Mesendoderm (in vitro differentiated cells): ENCODE measurements around the gene TFB2M.
"Not testable (repeated sequence)": the region's sequence is repeated elsewhere in the genome, so short reads cannot be mapped to it uniquely, and the experiment has no call there.

Experiments used
- DNase-seq: peaks from one replicate; pipeline ENCODE4 v3.0.0; 2013
- H2AK5ac ChIP-seq: 2 replicates; pipeline ENCODE4 v1.6.1; 2013; ENCODE audit warnings: low read length, inconsistent platforms
- H2BK120ac ChIP-seq: 2 replicates; pipeline ENCODE4 v1.6.1; 2013; ENCODE audit warnings: low read depth, mild to moderate bottlenecking, low read length, moderate library complexity, mixed read lengths
- H2BK15ac ChIP-seq: replicated peaks from 2 replicates; pipeline ENCODE4 v1.6.1; 2013; ENCODE audit warnings: low read depth, mild to moderate bottlenecking, moderate library complexity
- H2BK5ac ChIP-seq: 2 replicates; pipeline ENCODE4 v1.6.1; 2013; ENCODE audit warnings: low read length, inconsistent platforms
- H3K18ac ChIP-seq: 2 replicates; pipeline ENCODE4 v1.6.1; 2013; ENCODE audit warnings: mild to moderate bottlenecking, low read length, mixed read lengths
- H3K23ac ChIP-seq: one replicate; pipeline ENCODE4 v1.6.1; 2013; ENCODE audit warnings: low read length
- H3K27ac ChIP-seq: 2 replicates; pipeline ENCODE4 v1.5.1; 2013; ENCODE audit warnings: low read depth, mild to moderate bottlenecking, inconsistent platforms, low read length, moderate library complexity
- H3K27me3 ChIP-seq: 2 replicates; pipeline ENCODE4 v1.6.1; 2013; ENCODE audit warnings: low read length, control low read depth, mild to moderate bottlenecking, inconsistent platforms; ENCODE audit not compliant: insufficient read depth, poor library complexity
- H3K36me3 ChIP-seq: 2 replicates; pipeline ENCODE4 v1.6.1; 2013; ENCODE audit warnings: low read length, inconsistent platforms; ENCODE audit not compliant: control insufficient read depth, insufficient read depth
- H3K4ac ChIP-seq: one replicate; pipeline ENCODE4 v1.6.1; 2013; ENCODE audit warnings: low read depth, mild to moderate bottlenecking, low read length, moderate library complexity
- H3K4me1 ChIP-seq: 2 replicates; pipeline ENCODE4 v1.6.1; 2013; ENCODE audit warnings: low read depth, low read length, inconsistent platforms; ENCODE audit not compliant: control insufficient read depth
- H3K4me2 ChIP-seq: 2 replicates; pipeline ENCODE4 v1.6.1; 2013; ENCODE audit warnings: low read length
- H3K4me3 ChIP-seq: 2 replicates; pipeline ENCODE4 v1.5.1; 2013; ENCODE audit warnings: mild to moderate bottlenecking, low read length
- H3K56ac ChIP-seq: one replicate; pipeline ENCODE4 v1.6.1; 2013; ENCODE audit warnings: low read length
- H3K79me1 ChIP-seq: 2 replicates; pipeline ENCODE4 v1.6.1; 2013; ENCODE audit warnings: low read length, inconsistent platforms
- H3K79me2 ChIP-seq: 2 replicates; pipeline ENCODE4 v1.6.1; 2013; ENCODE audit warnings: mild to moderate bottlenecking, low read length; ENCODE audit not compliant: control insufficient read depth, insufficient read depth
- H3K9ac ChIP-seq: 2 replicates; pipeline ENCODE4 v1.6.1; 2013; ENCODE audit warnings: low read length, inconsistent platforms
- H4K5ac ChIP-seq: one replicate; pipeline ENCODE4 v1.6.1; 2013; ENCODE audit warnings: low read length
- H4K8ac ChIP-seq: one replicate; pipeline ENCODE4 v1.6.1; 2013; ENCODE audit warnings: low read depth, mild to moderate bottlenecking, control low read depth, low read length, moderate library complexity
- WGBS: extraction: QIAGEN DNeasy Blood & Tissue Kit; methylation state at CpG from one replicate; pipeline ENCODE4 v1.1.7; 2013; ENCODE audit warnings: low lambda C conversion rate, missing lambda C conversion rate; ENCODE audit not compliant: insufficient coverage; ENCODE audit errors: extremely low coverage; 5-methylcytosine and 5-hydroxymethylcytosine counted together

Gene TFB2M

DNA sequence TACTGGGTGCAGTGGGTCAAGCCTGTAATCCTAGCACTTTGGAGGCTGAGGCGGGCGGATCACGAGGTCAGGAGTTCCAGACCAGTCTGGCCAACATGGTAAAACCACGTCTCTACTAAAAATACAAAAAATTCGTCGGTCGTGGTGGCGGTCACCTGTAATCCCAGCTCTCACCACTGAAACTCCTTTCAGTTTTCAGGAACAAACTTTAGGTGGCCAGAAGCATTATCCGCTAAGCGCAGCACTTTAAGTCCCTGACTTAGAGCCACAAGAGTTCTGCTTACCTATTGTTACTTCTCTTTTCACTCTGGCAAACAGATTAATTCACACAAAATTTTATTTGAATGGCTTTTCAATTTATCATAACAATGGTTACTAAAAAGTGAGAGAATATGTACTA is 5.2 kb downstream of the TFB2M start:
- H4K5ac ChIP-seq, H3K56ac ChIP-seq, H3K4me2 ChIP-seq, H3K18ac ChIP-seq, H3K4ac ChIP-seq, H3K27me3 ChIP-seq, H2BK15ac ChIP-seq, H3K27ac ChIP-seq, H2BK120ac ChIP-seq, H3K23ac ChIP-seq, H2AK5ac ChIP-seq, H3K9ac ChIP-seq, H3K36me3 ChIP-seq, H3K4me1 ChIP-seq, H3K79me1 ChIP-seq, H2BK5ac ChIP-seq, H4K8ac ChIP-seq, H3K4me3 ChIP-seq: not testable (repeated sequence)
- WGBS = no CpG with 5 or more reads among the region's 10 CpGs
- H3K79me2 ChIP-seq = peaks cover 21% of the 10 kb centered on the region
- DNase-seq = peak; percentile 34

DNA sequence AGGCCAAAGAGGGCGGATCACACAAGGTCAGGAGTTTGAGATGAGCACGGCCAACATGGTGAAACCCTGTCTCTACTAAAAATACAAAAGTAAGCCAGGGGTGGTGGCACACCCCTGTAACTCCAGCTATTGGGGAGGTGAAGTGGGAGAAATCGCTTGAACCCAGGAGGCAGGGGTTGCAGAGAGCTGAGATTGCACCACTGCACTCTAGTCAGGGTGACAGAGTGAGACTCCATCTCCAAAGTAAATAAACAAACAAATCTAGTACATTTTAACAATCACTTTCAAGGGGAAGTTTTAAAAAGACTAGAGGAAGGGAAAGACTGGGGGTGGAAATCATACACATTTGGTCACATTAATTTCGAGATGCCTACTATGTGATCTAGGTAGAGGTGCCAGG is 6.8 kb downstream of the TFB2M start:
- Histone ChIP-seq H4K5ac (no peak overlapping the region), H2BK5ac (no peak overlapping the region), H3K4me2 (no peak overlapping the region), H3K27me3 (no peaks in the 10 kb centered on the region), H3K4me3 (no peak overlapping the region), H3K4ac (no peak overlapping the region), H3K79me2 (peaks cover 8% of the 10 kb centered on the region), H2BK120ac (no peak overlapping the region), H3K4me1 (no peaks in the 10 kb centered on the region), H4K8ac (no peak overlapping the region), H2BK15ac (no peak overlapping the region), H2AK5ac (no peak overlapping the region), H3K56ac (no peak overlapping the region), H3K23ac (no peak overlapping the region), H3K9ac (no peak overlapping the region), H3K18ac (no peak overlapping the region), H3K27ac (no peak overlapping the region), H3K36me3 (peaks cover 3% of the 10 kb centered on the region), H3K79me1 (peaks cover 6% of the 10 kb centered on the region)
- no peak for DNase-seq
- no CpG with 5 or more reads among the region's 4 CpGs for WGBS

DNA sequence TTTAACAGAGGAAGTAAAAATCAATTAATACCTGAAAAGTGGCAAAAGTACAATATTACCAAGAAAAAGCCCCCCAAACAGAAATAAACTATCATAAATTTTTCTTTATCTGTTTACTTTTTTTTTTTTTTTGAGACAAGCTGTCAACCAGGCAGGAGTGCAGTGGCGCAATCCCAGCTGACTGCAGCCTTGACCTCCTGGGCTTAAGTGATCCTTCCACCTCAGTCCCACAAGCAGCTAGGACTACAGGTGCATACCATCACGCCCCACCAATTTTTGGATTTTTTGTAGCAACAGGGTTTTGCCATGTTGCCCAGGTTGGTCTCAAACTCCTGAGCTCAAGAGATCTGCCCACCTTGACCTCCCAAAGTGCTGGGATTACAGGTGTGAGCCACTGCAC is 8.0 kb downstream of the TFB2M start:
- Histone ChIP-seq H2BK5ac (no peak overlapping the region), H3K27ac (no peak overlapping the region), H3K27me3 (no peaks in the 10 kb centered on the region), H3K79me2 (peaks cover 8% of the 10 kb centered on the region), H2AK5ac (no peak overlapping the region), H3K4me2 (no peak overlapping the region), H2BK15ac (no peak overlapping the region), H2BK120ac (no peak overlapping the region), H3K56ac (no peak overlapping the region), H4K8ac (no peak overlapping the region), H3K23ac (no peak overlapping the region), H3K36me3 (peaks cover 3% of the 10 kb centered on the region), H3K9ac (no peak overlapping the region), H3K4me1 (no peaks in the 10 kb centered on the region), H3K18ac (no peak overlapping the region), H3K79me1 (peaks cover 4% of the 10 kb centered on the region), H3K4me3 (no peak overlapping the region), H4K5ac (no peak overlapping the region), H3K4ac (no peak overlapping the region)
- no CpG with 5 or more reads among the region's 2 CpGs for WGBS
- DNase-seq = no peak

DNA sequence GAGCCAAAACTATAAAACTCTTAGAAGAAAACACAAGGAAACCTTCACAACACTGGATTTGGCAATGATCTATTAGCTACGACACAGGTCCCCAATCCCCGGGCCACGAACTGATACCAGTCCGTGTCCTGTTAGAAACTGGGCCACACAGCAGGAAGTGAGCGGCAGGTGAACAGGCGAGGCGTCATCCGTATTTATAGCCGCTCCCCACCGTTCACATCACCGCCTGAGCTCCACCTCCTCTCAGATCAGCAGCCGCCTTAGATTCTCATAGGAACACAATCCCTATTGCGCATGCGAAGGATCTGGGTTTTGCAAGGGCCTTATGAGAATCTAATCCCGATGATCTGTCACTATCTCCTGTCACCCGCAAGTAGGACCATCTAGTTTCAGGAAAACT is 11.9 kb downstream of the TFB2M start:
- no peak overlapping the region for H3K27ac ChIP-seq
- H3K4me1 ChIP-seq = no peaks in the 10 kb centered on the region
- H3K4me3 ChIP-seq = no peak overlapping the region
- no peak overlapping the region for H2BK5ac ChIP-seq
- no CpG with 5 or more reads among the region's 16 CpGs for WGBS
- H3K79me1 ChIP-seq = peaks cover 4% of the 10 kb centered on the region
- no peak overlapping the region for H2AK5ac ChIP-seq
- no peak overlapping the region for H4K5ac ChIP-seq
- no peak overlapping the region for H3K18ac ChIP-seq
- no peaks in the 10 kb centered on the region for H3K27me3 ChIP-seq
- no peak overlapping the region for H3K4ac ChIP-seq
- H3K4me2 ChIP-seq = no peak overlapping the region
- no peak overlapping the region for H3K9ac ChIP-seq
- H2BK15ac ChIP-seq = no peak overlapping the region
- H3K23ac ChIP-seq = no peak overlapping the region
- H4K8ac ChIP-seq = no peak overlapping the region
- no peak overlapping the region for H3K56ac ChIP-seq
- no peak overlapping the region for H2BK120ac ChIP-seq
- no peaks in the 10 kb centered on the region for H3K36me3 ChIP-seq
- H3K79me2 ChIP-seq = peaks cover 4% of the 10 kb centered on the region
- no peak for DNase-seq

DNA sequence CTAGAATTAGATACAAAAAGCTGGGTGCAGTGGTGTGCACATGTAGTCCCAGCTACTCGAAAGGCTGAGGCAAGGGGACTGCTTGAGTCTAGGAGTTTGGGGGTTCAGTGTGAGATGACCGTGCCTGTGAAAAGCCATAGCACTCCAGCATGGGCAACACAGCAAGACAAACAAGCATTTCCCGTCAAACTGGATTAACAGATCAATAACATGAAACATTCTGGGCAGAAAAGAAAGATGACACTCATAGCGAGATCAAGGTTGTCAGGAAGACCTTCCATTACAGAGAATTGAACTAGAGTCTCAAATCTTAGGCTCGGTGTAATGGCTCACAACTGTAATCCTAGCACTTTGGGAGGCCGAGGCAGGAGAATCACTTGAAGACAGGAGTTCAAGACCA is 14.0 kb downstream of the TFB2M start:
- no peak overlapping the region for H3K56ac ChIP-seq
- H3K4me3 ChIP-seq = no peak overlapping the region
- H2BK120ac ChIP-seq = no peak overlapping the region
- H3K23ac ChIP-seq = no peak overlapping the region
- H3K4me1 ChIP-seq = no peaks in the 10 kb centered on the region
- no peak overlapping the region for H4K8ac ChIP-seq
- no peak overlapping the region for H3K4ac ChIP-seq
- no peak overlapping the region for H3K9ac ChIP-seq
- H3K36me3 ChIP-seq = no peaks in the 10 kb centered on the region
- no peak for DNase-seq
- H3K79me1 ChIP-seq = peaks cover 4% of the 10 kb centered on the region
- no CpG with 5 or more reads among the region's 6 CpGs for WGBS
- H3K27ac ChIP-seq = no peak overlapping the region
- H2AK5ac ChIP-seq = no peak overlapping the region
- no peak overlapping the region for H2BK15ac ChIP-seq
- no peak overlapping the region for H2BK5ac ChIP-seq
- no peak overlapping the region for H3K18ac ChIP-seq
- H4K5ac ChIP-seq = no peak overlapping the region
- peaks cover 4% of the 10 kb centered on the region for H3K79me2 ChIP-seq
- no peaks in the 10 kb centered on the region for H3K27me3 ChIP-seq
- H3K4me2 ChIP-seq = no peak overlapping the region

DNA sequence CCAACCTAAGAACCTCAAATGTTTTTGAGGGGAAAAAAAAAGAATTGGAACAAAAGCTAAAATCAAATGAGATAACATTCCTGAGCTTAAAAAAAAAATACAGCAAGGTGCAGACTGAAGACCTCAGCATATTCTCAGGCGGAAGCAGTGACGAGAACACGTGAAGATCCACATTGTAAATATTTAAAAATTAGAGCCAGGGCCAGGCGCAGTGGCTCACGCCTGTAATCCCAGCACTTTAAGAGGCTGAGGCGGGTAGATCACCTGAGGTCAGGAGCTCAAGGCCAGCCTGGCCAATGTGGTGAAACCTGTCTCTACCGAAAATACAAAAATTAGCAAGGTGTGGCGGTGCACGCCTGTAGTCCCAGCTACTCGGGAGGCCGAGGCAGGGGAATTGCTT is 15.7 kb downstream of the TFB2M start:
- Histone ChIP-seq H3K79me1 (peaks cover 4% of the 10 kb centered on the region), H2BK120ac (no peak overlapping the region), H3K4ac (no peak overlapping the region), H3K23ac (no peak overlapping the region), H3K4me1 (no peaks in the 10 kb centered on the region), H2AK5ac (no peak overlapping the region), H3K18ac (no peak overlapping the region), H4K8ac (no peak overlapping the region), H3K27me3 (no peaks in the 10 kb centered on the region), H3K56ac (no peak overlapping the region), H3K4me2 (no peak overlapping the region), H3K4me3 (no peak overlapping the region), H3K79me2 (peaks cover 4% of the 10 kb centered on the region), H3K36me3 (no peaks in the 10 kb centered on the region), H2BK15ac (no peak overlapping the region), H2BK5ac (no peak overlapping the region), H3K27ac (no peak overlapping the region), H4K5ac (no peak overlapping the region), H3K9ac (no peak overlapping the region)
- WGBS = no CpG with 5 or more reads among the region's 11 CpGs
- DNase-seq = no peak
